HUES48 (cell line): Measurements from ENCODE around the gene SPATA31D4.
"Not testable (repeated sequence)": the region's sequence is repeated elsewhere in the genome, so short reads cannot be mapped to it uniquely, and the experiment has no call there.

Experiments used
- H3K27ac ChIP-seq: one replicate; pipeline ENCODE4 v1.7.0; 2013; ENCODE audit warnings: low read depth, low read length, inconsistent platforms
- H3K27me3 ChIP-seq: 2 replicates; pipeline ENCODE4 v1.6.1; 2013; ENCODE audit warnings: mild to moderate bottlenecking, low read length; ENCODE audit not compliant: control insufficient read depth, insufficient read depth
- H3K36me3 ChIP-seq: 2 replicates; pipeline ENCODE4 v1.6.1; 2013; ENCODE audit warnings: low read length; ENCODE audit not compliant: control insufficient read depth, insufficient read depth
- H3K4me1 ChIP-seq: 2 replicates; pipeline ENCODE4 v1.6.1; 2013; ENCODE audit warnings: mild to moderate bottlenecking, low read length; ENCODE audit not compliant: control insufficient read depth, insufficient read depth
- H3K4me3 ChIP-seq: 2 replicates; pipeline ENCODE4 v1.5.1; 2013; ENCODE audit warnings: mild to moderate bottlenecking, low read depth, low read length
- H3K9ac ChIP-seq: 2 replicates; pipeline ENCODE4 v1.6.1; 2013; ENCODE audit warnings: mild to moderate bottlenecking, low read depth, low read length, moderate library complexity
- H3K9me3 ChIP-seq: 2 replicates; pipeline ENCODE4 v1.6.1; 2013; ENCODE audit warnings: low read length; ENCODE audit not compliant: control insufficient read depth, insufficient read depth

Gene SPATA31D4

GRCh38 chr9:81928305-81928704 lies at the start of gene SPATA31D4:
Gene SPATA31D4, plus strand, starts transcription at chr9:81928428. Its CDS starts 86 bp downstream, at chr9:81928514.
- not testable (repeated sequence) for H3K27me3 ChIP-seq

GRCh38 chr9:81878530-81878929 lies 49.7 kb upstream of the SPATA31D4 start:
- no peaks in the 10 kb centered on the region for H3K9me3 ChIP-seq
- H3K4me3 ChIP-seq, result no peak overlapping the region
- H3K36me3 ChIP-seq, result no peaks in the 10 kb centered on the region
- no peaks in the 10 kb centered on the region for H3K4me1 ChIP-seq
- no peaks in the 10 kb centered on the region for H3K27me3 ChIP-seq
- H3K27ac ChIP-seq, result no peak overlapping the region
- H3K9ac ChIP-seq, result no peak overlapping the region

More at GRCh38 chr9:81928305-81928704, at the start of gene SPATA31D4:
- H3K9ac ChIP-seq, H3K27ac ChIP-seq, H3K36me3 ChIP-seq, H3K4me3 ChIP-seq, H3K4me1 ChIP-seq, H3K9me3 ChIP-seq: not testable (repeated sequence)

- no peaks in the 10 kb centered on the region for H3K36me3 ChIP-seq
- H3K9me3 ChIP-seq, result no peaks in the 10 kb centered on the region
- H3K4me3 ChIP-seq, result no peak overlapping the region
- no peaks in the 10 kb centered on the region for H3K4me1 ChIP-seq
- H3K27me3 ChIP-seq, result no peaks in the 10 kb centered on the region
- no peak overlapping the region for H3K9ac ChIP-seq
- no peak overlapping the region for H3K27ac ChIP-seq
These were observed 48.7 kb upstream of the SPATA31D4 start for GRCh38 chr9:81879501-81879916.

- Histone ChIP-seq H3K9me3 (no peaks in the 10 kb centered on the region), H3K27me3 (no peaks in the 10 kb centered on the region), H3K36me3 (no peaks in the 10 kb centered on the region), H3K4me1 (no peaks in the 10 kb centered on the region), H3K27ac (no peak overlapping the region), H3K9ac (no peak overlapping the region), H3K4me3 (no peak overlapping the region)
These were observed 42.6 kb upstream of the SPATA31D4 start for GRCh38 chr9:81885602-81886001.

- H3K27ac ChIP-seq, result no peak overlapping the region
- H3K27me3 ChIP-seq, result no peaks in the 10 kb centered on the region
- no peaks in the 10 kb centered on the region for H3K4me1 ChIP-seq
- no peak overlapping the region for H3K9ac ChIP-seq
- no peaks in the 10 kb centered on the region for H3K9me3 ChIP-seq
- H3K36me3 ChIP-seq, result no peaks in the 10 kb centered on the region
- no peak overlapping the region for H3K4me3 ChIP-seq
These were observed 41.6 kb upstream of the SPATA31D4 start for GRCh38 chr9:81886665-81887064.

- Histone ChIP-seq H3K36me3 (no peaks in the 10 kb centered on the region), H3K9ac (no peak overlapping the region), H3K27me3 (no peaks in the 10 kb centered on the region), H3K4me3 (no peak overlapping the region), H3K9me3 (no peaks in the 10 kb centered on the region), H3K4me1 (no peaks in the 10 kb centered on the region), H3K27ac (no peak overlapping the region)
These were observed 38.1 kb upstream of the SPATA31D4 start for GRCh38 chr9:81890104-81890503.

GRCh38 chr9:81892440-81892839 lies 35.8 kb upstream of the SPATA31D4 start:
- Histone ChIP-seq H3K27ac (no peak overlapping the region), H3K4me1 (no peaks in the 10 kb centered on the region), H3K36me3 (no peaks in the 10 kb centered on the region), H3K27me3 (no peaks in the 10 kb centered on the region), H3K9me3 (no peaks in the 10 kb centered on the region), H3K4me3 (no peak overlapping the region), H3K9ac (no peak overlapping the region)

GRCh38 chr9:81893929-81894328 lies 34.3 kb upstream of the SPATA31D4 start:
- no peak overlapping the region for H3K27ac ChIP-seq
- H3K36me3 ChIP-seq, result no peaks in the 10 kb centered on the region
- no peaks in the 10 kb centered on the region for H3K4me1 ChIP-seq
- H3K9me3 ChIP-seq, result no peaks in the 10 kb centered on the region
- H3K4me3 ChIP-seq, result no peak overlapping the region
- no peaks in the 10 kb centered on the region for H3K27me3 ChIP-seq
- no peak overlapping the region for H3K9ac ChIP-seq

GRCh38 chr9:81894891-81895290 lies 33.3 kb upstream of the SPATA31D4 start:
- H3K27me3 ChIP-seq, result no peaks in the 10 kb centered on the region
- H3K9ac ChIP-seq, result no peak overlapping the region
- H3K36me3 ChIP-seq, result no peaks in the 10 kb centered on the region
- H3K4me1 ChIP-seq, result no peaks in the 10 kb centered on the region
- no peak overlapping the region for H3K4me3 ChIP-seq
- no peak overlapping the region for H3K27ac ChIP-seq
- no peaks in the 10 kb centered on the region for H3K9me3 ChIP-seq

- Histone ChIP-seq H3K27me3 (no peaks in the 10 kb centered on the region), H3K9ac (no peak overlapping the region), H3K27ac (no peak overlapping the region), H3K4me3 (no peak overlapping the region), H3K4me1 (no peaks in the 10 kb centered on the region), H3K36me3 (no peaks in the 10 kb centered on the region), H3K9me3 (no peaks in the 10 kb centered on the region)
These were observed 32.2 kb upstream of the SPATA31D4 start for GRCh38 chr9:81896070-81896469.

GRCh38 chr9:81898851-81899250 lies 29.4 kb upstream of the SPATA31D4 start:
- Histone ChIP-seq H3K9me3 (no peaks in the 10 kb centered on the region), H3K4me3 (no peak overlapping the region), H3K36me3 (no peaks in the 10 kb centered on the region), H3K9ac (no peak overlapping the region), H3K4me1 (no peaks in the 10 kb centered on the region), H3K27ac (no peak overlapping the region), H3K27me3 (no peaks in the 10 kb centered on the region)

GRCh38 chr9:81902196-81902595 lies 26.0 kb upstream of the SPATA31D4 start:
- Histone ChIP-seq H3K27me3 (no peaks in the 10 kb centered on the region), H3K9me3 (no peaks in the 10 kb centered on the region), H3K4me1 (no peaks in the 10 kb centered on the region), H3K27ac (no peak overlapping the region), H3K36me3 (no peaks in the 10 kb centered on the region), H3K4me3 (no peak overlapping the region), H3K9ac (no peak overlapping the region)
